SU-DHL-6 (cell line): Measurements from ENCODE around the gene PRLHR.

ENCODE experiments used
- EZH2phosphoT487 ChIP-seq: fragments of 200-600 bp; sonication (generic), shearing (Covaris generic); conservative IDR thresholded peaks from 2 replicates; pipeline ENCODE4 v1.6.1; 2018; ENCODE audit warnings: mild to moderate bottlenecking, antibody characterized with exemption, low read length, moderate library complexity, mixed read lengths
- TF ChIP-seq, protein P1 (sequence below): fragments of 200-600 bp; sonication (generic); IDR thresholded peaks from one replicate; pipeline ENCODE4 v1.5.1; 2017; ENCODE audit warnings: antibody characterized with exemption, mild to moderate bottlenecking, low read length, moderate library complexity; ENCODE audit not compliant: insufficient read depth, poor library complexity, severe bottlenecking

DNA sequence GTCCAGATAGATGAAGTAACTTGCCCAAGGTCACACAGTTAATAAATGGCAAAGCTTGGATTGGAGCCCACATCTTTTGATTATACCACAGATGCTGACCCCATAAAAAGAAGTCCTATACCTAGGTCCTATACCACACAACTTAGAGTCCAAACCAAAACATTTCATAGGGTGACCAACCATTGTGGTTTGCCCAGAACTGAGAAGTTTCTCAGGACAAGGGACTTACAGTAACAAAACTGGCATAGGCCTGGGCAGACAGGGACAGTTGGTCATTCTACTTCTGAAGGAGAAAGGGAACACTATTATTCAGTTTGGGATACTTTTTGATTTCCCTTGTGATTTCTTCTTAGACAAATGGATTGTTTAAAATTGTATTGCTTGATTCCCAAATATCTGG is 32.9 kb upstream of the PRLHR start:
- no peak for TF ChIP-seq EZH2phosphoT487
- TF ChIP-seq, protein P1, sequence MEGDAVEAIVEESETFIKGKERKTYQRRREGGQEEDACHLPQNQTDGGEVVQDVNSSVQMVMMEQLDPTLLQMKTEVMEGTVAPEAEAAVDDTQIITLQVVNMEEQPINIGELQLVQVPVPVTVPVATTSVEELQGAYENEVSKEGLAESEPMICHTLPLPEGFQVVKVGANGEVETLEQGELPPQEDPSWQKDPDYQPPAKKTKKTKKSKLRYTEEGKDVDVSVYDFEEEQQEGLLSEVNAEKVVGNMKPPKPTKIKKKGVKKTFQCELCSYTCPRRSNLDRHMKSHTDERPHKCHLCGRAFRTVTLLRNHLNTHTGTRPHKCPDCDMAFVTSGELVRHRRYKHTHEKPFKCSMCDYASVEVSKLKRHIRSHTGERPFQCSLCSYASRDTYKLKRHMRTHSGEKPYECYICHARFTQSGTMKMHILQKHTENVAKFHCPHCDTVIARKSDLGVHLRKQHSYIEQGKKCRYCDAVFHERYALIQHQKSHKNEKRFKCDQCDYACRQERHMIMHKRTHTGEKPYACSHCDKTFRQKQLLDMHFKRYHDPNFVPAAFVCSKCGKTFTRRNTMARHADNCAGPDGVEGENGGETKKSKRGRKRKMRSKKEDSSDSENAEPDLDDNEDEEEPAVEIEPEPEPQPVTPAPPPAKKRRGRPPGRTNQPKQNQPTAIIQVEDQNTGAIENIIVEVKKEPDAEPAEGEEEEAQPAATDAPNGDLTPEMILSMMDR = no peak
